ENCODE data around the gene CKAP4. TPM values are rescaled to one million over a fixed set of nuclear protein-coding genes. Genes with fewer than 3 reads are reported as not detected.

Gene CKAP4
- total RNA-seq, 1 donor from 2014 or later, result 180 TPM

DNA sequence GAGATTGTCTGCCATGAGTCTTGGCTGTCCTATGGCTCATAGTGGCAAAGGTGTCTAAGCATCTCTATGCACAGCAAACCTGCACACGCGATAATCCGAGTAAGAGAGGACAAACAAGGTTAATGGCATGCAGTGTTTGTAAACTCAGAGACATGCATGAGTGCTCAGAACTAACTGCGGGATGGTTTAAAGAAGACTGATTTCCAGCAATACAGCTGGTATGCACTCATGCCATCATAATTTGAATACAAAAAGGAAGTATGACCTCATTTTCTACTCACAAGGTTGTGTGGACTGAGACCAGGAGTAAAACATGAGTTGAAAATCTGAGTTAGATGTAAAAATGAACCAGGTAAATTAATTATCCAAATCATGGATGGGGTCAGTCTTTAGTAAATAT lies 38.2 kb upstream of the CKAP4 start:
- H3K27me3 Mint-ChIP-seq (ENCODE audit: low read depth), result peaks cover 2% of the 10 kb centered on the region

DNA sequence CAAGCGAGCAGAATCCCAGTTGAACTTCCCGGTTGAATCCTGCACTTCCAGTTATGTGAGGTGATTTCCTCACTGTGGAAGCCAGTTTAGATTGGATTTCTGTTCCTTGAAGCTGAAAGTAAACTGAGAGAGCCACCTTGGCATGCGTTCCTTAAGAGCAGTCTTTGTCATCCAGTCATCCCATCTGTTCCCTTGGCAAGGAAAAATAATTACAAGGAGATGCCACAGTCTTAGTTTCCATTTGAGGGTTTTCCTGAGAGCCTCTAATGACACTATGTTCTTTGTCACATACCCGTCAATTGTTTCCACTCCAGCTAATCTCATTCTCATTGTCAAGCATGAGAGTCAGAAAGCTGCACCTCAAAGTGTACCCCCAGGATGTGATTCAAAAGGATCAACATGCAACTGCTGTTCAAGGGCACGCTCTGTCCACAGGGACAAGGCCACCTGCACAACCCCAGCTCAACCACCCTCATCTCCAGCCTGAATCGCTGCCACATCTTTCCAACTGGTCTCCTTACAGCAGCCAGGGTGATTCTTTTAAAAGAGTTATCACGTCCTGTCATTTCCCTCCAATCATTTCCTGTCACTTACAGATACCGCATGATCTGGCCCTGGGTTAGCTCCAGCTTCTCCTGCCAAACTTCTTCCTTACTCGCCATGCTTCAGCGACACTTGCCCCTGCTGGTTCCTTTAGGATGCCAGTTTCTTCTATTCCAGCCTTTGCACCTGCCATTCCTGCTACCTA lies 36.7 kb upstream of the CKAP4 start:
- TF ChIP-seq, protein P1, sequence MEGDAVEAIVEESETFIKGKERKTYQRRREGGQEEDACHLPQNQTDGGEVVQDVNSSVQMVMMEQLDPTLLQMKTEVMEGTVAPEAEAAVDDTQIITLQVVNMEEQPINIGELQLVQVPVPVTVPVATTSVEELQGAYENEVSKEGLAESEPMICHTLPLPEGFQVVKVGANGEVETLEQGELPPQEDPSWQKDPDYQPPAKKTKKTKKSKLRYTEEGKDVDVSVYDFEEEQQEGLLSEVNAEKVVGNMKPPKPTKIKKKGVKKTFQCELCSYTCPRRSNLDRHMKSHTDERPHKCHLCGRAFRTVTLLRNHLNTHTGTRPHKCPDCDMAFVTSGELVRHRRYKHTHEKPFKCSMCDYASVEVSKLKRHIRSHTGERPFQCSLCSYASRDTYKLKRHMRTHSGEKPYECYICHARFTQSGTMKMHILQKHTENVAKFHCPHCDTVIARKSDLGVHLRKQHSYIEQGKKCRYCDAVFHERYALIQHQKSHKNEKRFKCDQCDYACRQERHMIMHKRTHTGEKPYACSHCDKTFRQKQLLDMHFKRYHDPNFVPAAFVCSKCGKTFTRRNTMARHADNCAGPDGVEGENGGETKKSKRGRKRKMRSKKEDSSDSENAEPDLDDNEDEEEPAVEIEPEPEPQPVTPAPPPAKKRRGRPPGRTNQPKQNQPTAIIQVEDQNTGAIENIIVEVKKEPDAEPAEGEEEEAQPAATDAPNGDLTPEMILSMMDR (IDR thresholded peaks at IDR 0.05; ENCODE audit: unreplicated experiment), result no peak
- Mint-ChIP-seq H3K4me3 (no peak overlapping the region), H3K9me3 (peaks cover 6% of the 10 kb centered on the region), H3K4me1 (no peaks in the 10 kb centered on the region), H3K27me3 (ENCODE audit: low read depth) (peaks cover 2% of the 10 kb centered on the region), H3K36me3 (no peaks in the 10 kb centered on the region), H3K27ac (no peak overlapping the region)
- DNase-seq (ENCODE audit: low spot score in 2 of 2, unreplicated experiment in 2 of 2), result no peak

More for the DNA sequence above, 38.2 kb upstream of the CKAP4 start:
- peaks cover 6% of the 10 kb centered on the region for H3K9me3 Mint-ChIP-seq
- no peaks in the 10 kb centered on the region for H3K4me1 Mint-ChIP-seq
- TF ChIP-seq, protein P1 (IDR thresholded peaks at IDR 0.05; ENCODE audit: unreplicated experiment), result no peak
- DNase-seq (ENCODE audit: low spot score in 2 of 2, unreplicated experiment in 2 of 2), result no peak
- no peak overlapping the region for H3K27ac Mint-ChIP-seq
- H3K36me3 Mint-ChIP-seq, result no peaks in the 10 kb centered on the region
- no peak overlapping the region for H3K4me3 Mint-ChIP-seq

DNA sequence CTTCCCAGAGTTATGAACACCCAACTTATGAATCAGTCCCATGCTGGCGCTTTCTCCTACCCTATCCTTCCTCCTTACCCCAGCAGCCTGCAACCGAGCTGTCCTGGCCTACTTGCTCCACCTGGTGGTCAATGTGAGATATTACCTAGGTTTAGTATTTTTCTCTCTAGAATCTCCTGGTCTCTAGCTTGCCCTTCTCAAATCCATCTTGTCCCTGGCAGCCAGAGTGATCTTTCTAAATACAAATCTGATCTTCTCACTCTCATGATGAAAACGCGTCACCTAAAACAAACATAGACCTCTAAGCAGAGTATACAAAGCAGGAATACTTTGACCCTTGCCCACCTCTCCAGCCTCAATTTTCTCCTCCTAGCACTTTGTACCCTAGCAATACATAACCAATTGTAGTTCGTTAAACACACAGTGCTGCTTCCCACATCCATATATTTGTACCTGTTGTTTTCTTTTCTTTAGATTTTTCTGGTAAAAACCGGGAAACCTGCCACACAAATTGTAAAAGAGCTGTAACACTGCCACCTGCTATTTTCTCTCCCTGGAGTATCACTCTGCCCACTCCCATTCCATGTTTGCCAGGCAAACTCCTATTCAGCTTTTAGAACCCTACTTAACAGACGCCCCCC lies 34.8 kb upstream of the CKAP4 start:
- Mint-ChIP-seq H3K27ac (no peak overlapping the region), H3K4me1 (peaks cover 1% of the 10 kb centered on the region), H3K4me3 (no peak overlapping the region)

DNA sequence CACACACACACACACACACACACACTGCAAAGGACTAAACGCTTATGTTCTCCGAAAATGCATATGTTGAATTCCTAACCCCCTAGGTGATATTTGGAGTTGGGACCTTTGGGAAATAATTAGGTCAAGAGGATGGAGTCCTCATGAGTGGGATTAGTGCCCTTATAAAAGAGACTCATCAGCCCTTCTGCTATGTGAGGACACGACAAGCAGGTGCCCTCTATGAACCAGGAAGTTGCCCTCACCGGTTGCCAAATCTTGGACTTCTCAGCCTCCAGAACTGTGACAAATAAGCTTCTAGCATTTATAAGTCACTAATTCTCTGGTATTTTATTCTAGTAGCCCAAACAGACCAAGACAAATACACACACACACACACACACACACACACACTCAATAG lies 34.0 kb upstream of the CKAP4 start:
- Mint-ChIP-seq H3K9me3 (peaks cover 6% of the 10 kb centered on the region), H3K4me1 (peaks cover 9% of the 10 kb centered on the region), H3K4me3 (no peak overlapping the region), H3K27me3 (ENCODE audit: low read depth) (peaks cover 2% of the 10 kb centered on the region), H3K36me3 (no peaks in the 10 kb centered on the region), H3K27ac (no peak overlapping the region)
- TF ChIP-seq, protein P1 (IDR thresholded peaks at IDR 0.05; ENCODE audit: unreplicated experiment), result no peak
- DNase-seq (ENCODE audit: low spot score in 2 of 2, unreplicated experiment in 2 of 2), result no peak

More for the DNA sequence above, 34.8 kb upstream of the CKAP4 start:
- TF ChIP-seq, protein P1 (IDR thresholded peaks at IDR 0.05; ENCODE audit: unreplicated experiment), result peak; percentile 66
- peaks cover 2% of the 10 kb centered on the region for H3K27me3 Mint-ChIP-seq (ENCODE audit: low read depth)
- H3K36me3 Mint-ChIP-seq, result no peaks in the 10 kb centered on the region
- DNase-seq (ENCODE audit: low spot score in 2 of 2, unreplicated experiment in 2 of 2), result no peak
- peaks cover 6% of the 10 kb centered on the region for H3K9me3 Mint-ChIP-seq

DNA sequence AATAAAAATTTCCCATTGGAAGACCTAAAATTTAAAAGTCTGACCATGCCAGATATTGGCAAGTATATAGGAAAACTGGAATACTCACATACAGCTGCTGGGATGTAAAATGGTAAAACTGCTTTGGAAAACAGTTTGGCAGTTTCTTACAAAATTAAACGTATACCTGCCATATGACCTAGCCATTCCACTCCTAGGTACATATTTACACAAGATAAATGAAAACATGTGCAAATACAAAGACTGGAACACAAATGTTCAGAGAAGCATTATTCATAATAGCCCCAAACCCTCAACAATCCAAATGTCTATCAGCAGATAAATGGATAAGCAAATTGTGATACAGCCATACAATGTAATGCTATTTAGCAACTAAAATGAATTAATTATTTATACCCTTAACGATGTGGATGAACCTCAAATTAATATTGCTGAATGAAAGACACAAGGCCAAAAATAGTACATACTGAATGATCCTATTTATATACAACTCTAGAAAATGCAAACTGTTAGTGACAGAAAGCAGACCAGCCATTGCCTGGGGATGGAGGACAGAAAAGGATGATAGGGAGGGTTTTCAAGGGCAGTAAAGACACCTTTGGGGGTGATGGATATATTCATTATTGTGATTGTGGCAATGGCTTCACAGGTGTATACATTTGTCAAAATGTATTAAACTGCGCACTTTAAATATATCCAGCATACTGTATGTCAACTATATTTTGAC lies 33.4 kb upstream of the CKAP4 start:
- Mint-ChIP-seq H3K36me3 (no peaks in the 10 kb centered on the region), H3K4me3 (no peak overlapping the region), H3K27ac (no peak overlapping the region), H3K9me3 (peaks cover 6% of the 10 kb centered on the region), H3K27me3 (ENCODE audit: low read depth) (peaks cover 2% of the 10 kb centered on the region), H3K4me1 (peaks cover 10% of the 10 kb centered on the region)
- TF ChIP-seq, protein P1 (IDR thresholded peaks at IDR 0.05; ENCODE audit: unreplicated experiment), result no peak
- no peak for DNase-seq (ENCODE audit: low spot score in 2 of 2, unreplicated experiment in 2 of 2)
